ENCODE measurements around the gene PRR20C. TPM values are rescaled to one million over a fixed set of nuclear protein-coding genes. Genes with fewer than 3 reads are reported as not detected.
"Not testable (repeated sequence)": the region's sequence is repeated elsewhere in the genome, so short reads cannot be mapped to it uniquely, and the experiment has no call there.

Gene PRR20C
- total RNA-seq = not detected

GRCh38 chr13:57153761-57154160 is at the start of gene PRR20C:
TSS of gene PRR20C (plus strand) at chr13:57154061. CDS start at chr13:57154448, 387 bp downstream.
- DNase-seq (ENCODE audit: low spot score); H3K36me3 Mint-ChIP-seq; H3K27me3 Mint-ChIP-seq; H3K27ac Mint-ChIP-seq; H3K9me3 Mint-ChIP-seq; H3K4me3 Mint-ChIP-seq; ATAC-seq; H3K4me1 Mint-ChIP-seq (ENCODE audit: low read depth in 2 of 2): not testable (repeated sequence)

- no peak overlapping the region for H3K4me3 Mint-ChIP-seq
- no peak for DNase-seq (ENCODE audit: low spot score)
- H3K4me1 Mint-ChIP-seq (ENCODE audit: low read depth in 2 of 2) = no peaks in the 10 kb centered on the region
- no peaks in the 10 kb centered on the region for H3K27me3 Mint-ChIP-seq
- peaks cover 14% of the 10 kb centered on the region for H3K36me3 Mint-ChIP-seq
- H3K27ac Mint-ChIP-seq = no peak overlapping the region
- no peak for ATAC-seq
- peaks cover 24% of the 10 kb centered on the region for H3K9me3 Mint-ChIP-seq
Measured at GRCh38 chr13:57114945-57115344, 38.9 kb upstream of the PRR20C start.

DNA sequence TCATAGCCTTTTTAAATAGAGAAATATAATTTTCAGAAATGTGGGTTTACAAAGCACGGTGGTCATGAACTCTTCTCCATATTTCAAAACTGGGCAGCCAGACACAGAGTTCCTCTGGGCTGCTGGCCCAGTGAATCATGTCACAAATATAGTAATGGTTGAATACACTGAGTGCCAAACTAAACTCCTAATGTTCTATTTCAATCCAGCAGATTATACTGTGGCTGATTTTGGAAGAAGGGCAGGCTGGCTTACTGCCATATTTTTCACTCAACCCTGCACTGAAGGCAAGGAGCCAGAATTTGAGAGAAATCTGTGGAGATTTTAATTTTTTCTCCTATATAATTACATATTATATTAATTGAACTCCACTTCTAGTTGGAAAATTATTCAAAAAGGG is 30.2 kb upstream of the PRR20C start:
- no peaks in the 10 kb centered on the region for H3K4me1 Mint-ChIP-seq (ENCODE audit: low read depth in 2 of 2)
- peaks cover 7% of the 10 kb centered on the region for H3K9me3 Mint-ChIP-seq
- no peaks in the 10 kb centered on the region for H3K36me3 Mint-ChIP-seq
- ATAC-seq (no peak), DNase-seq (ENCODE audit: low spot score) (no peak)
- no peak overlapping the region for H3K27ac Mint-ChIP-seq
- H3K4me3 Mint-ChIP-seq = no peak overlapping the region
- no peaks in the 10 kb centered on the region for H3K27me3 Mint-ChIP-seq

- Mint-ChIP-seq H3K4me3 (no peak overlapping the region), H3K36me3 (no peaks in the 10 kb centered on the region), H3K27ac (no peak overlapping the region), H3K27me3 (no peaks in the 10 kb centered on the region), H3K9me3 (peaks cover 4% of the 10 kb centered on the region), H3K4me1 (ENCODE audit: low read depth in 2 of 2) (no peaks in the 10 kb centered on the region)
- ATAC-seq = no peak
- no peak for DNase-seq (ENCODE audit: low spot score)
Measured at GRCh38 chr13:57128909-57129308, 25.0 kb upstream of the PRR20C start.

GRCh38 chr13:57136093-57136492 is 17.8 kb upstream of the PRR20C start:
- Mint-ChIP-seq H3K9me3 (peaks cover 3% of the 10 kb centered on the region), H3K27ac (no peak overlapping the region)
- DNase-seq (ENCODE audit: low spot score) = no peak

DNA sequence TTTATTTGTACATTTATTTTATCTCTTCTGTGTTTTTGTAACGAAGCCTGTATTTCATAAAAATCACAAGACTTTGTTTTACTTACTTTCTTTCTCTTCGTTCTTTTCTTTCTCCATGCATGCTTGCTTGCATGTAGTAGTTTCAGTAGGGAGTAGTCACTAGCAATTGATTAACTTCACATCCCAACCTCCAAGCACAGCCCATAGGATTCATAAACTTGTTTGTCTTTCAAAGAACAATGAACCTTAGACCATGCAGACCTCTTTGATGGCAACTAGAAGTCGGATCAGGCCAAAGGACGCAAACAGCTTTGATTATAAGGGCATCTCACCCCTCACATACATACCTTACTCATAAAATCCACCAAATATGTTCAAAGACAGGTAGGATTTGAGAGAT is 16.3 kb upstream of the PRR20C start:
- Mint-ChIP-seq H3K27me3 (no peaks in the 10 kb centered on the region), H3K9me3 (peaks cover 3% of the 10 kb centered on the region), H3K4me1 (ENCODE audit: low read depth in 2 of 2) (no peaks in the 10 kb centered on the region), H3K36me3 (peaks cover 4% of the 10 kb centered on the region), H3K4me3 (no peak overlapping the region), H3K27ac (no peak overlapping the region)
- ATAC-seq = no peak
- no peak for DNase-seq (ENCODE audit: low spot score)

More at GRCh38 chr13:57136093-57136492, 17.8 kb upstream of the PRR20C start:
- peaks cover 4% of the 10 kb centered on the region for H3K36me3 Mint-ChIP-seq
- H3K27me3 Mint-ChIP-seq = no peaks in the 10 kb centered on the region
- H3K4me1 Mint-ChIP-seq (ENCODE audit: low read depth in 2 of 2) = no peaks in the 10 kb centered on the region
- H3K4me3 Mint-ChIP-seq = no peak overlapping the region
- ATAC-seq = no peak

- Mint-ChIP-seq H3K36me3 (peaks cover 4% of the 10 kb centered on the region), H3K4me3 (no peak overlapping the region), H3K27ac (no peak overlapping the region), H3K27me3 (no peaks in the 10 kb centered on the region), H3K9me3 (peaks cover 3% of the 10 kb centered on the region), H3K4me1 (ENCODE audit: low read depth in 2 of 2) (no peaks in the 10 kb centered on the region)
- DNase-seq (ENCODE audit: low spot score) (no peak), ATAC-seq (no peak)
Measured at GRCh38 chr13:57138988-57139387, 14.9 kb upstream of the PRR20C start.

DNA sequence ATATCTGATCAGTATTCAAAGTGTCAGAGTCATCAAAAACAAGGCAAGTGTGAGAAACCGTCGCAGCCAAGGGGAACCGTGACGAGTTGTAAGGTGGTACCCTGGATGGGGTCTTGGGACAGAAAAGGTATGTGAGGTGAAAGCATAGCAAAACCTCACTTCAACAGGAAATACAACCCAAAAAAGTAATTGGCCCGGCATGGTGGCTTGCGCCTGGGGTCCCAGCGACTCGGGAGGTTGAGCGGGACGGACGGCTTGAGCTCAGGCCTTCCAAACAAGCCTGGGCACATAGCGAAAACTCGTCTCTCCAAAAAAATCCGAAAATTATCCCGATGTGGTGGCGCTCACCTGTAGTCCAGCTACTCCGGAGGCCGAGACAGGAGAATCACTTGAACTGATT is 14.1 kb upstream of the PRR20C start:
- H3K4me3 Mint-ChIP-seq; H3K4me1 Mint-ChIP-seq (ENCODE audit: low read depth in 2 of 2); DNase-seq (ENCODE audit: low spot score); H3K27me3 Mint-ChIP-seq; H3K36me3 Mint-ChIP-seq; H3K9me3 Mint-ChIP-seq; ATAC-seq; H3K27ac Mint-ChIP-seq: not testable (repeated sequence)

GRCh38 chr13:57140235-57140968 is 13.5 kb upstream of the PRR20C start, which contains the start of gene PRR20A:
TSS of gene PRR20A (plus strand) at chr13:57140918. CDS start at chr13:57141305, 387 bp downstream.
- ATAC-seq; H3K4me3 Mint-ChIP-seq; H3K9me3 Mint-ChIP-seq; H3K27me3 Mint-ChIP-seq; DNase-seq (ENCODE audit: low spot score); H3K4me1 Mint-ChIP-seq (ENCODE audit: low read depth in 2 of 2); H3K27ac Mint-ChIP-seq; H3K36me3 Mint-ChIP-seq: not testable (repeated sequence)

- not testable (repeated sequence) for H3K36me3 Mint-ChIP-seq; H3K27ac Mint-ChIP-seq; ATAC-seq; H3K27me3 Mint-ChIP-seq; H3K4me3 Mint-ChIP-seq; H3K4me1 Mint-ChIP-seq (ENCODE audit: low read depth in 2 of 2); H3K9me3 Mint-ChIP-seq; DNase-seq (ENCODE audit: low spot score)
Measured at GRCh38 chr13:57147188-57147587, 6.7 kb upstream of the PRR20C start, which contains the start of gene PRR20B. TSS of gene PRR20B (plus strand) at chr13:57147488. CDS start at chr13:57147875, 387 bp downstream.

DNA sequence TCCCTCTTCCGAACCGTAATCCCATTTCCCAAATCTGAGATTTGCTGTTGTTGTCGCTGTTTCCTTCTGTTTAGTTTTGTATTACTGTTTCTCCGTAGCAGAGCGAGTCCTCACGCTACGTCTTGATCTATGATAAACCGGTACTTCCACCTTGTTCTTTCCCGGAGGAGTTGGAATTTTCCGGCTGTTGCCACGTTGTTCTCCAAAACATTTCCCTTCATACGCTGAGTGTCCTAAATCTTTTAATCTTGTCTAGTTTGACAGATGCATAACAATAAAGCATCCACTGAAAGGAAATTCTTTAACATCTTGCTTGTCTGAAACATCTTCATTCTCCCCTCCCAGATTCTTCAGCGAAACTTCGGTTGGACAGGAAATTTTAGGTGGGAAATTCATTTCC is 5.8 kb upstream of the PRR20C start:
- H3K27ac Mint-ChIP-seq; H3K27me3 Mint-ChIP-seq; H3K36me3 Mint-ChIP-seq; H3K4me3 Mint-ChIP-seq; ATAC-seq; DNase-seq (ENCODE audit: low spot score); H3K4me1 Mint-ChIP-seq (ENCODE audit: low read depth in 2 of 2); H3K9me3 Mint-ChIP-seq: not testable (repeated sequence)

- ATAC-seq; H3K4me1 Mint-ChIP-seq (ENCODE audit: low read depth in 2 of 2); H3K27me3 Mint-ChIP-seq; H3K27ac Mint-ChIP-seq; DNase-seq (ENCODE audit: low spot score); H3K9me3 Mint-ChIP-seq; H3K4me3 Mint-ChIP-seq; H3K36me3 Mint-ChIP-seq: not testable (repeated sequence)
Measured at GRCh38 chr13:57160332-57160731, 6.5 kb downstream of the PRR20C start, which contains the start of gene PRR20D. TSS of gene PRR20D (plus strand) at chr13:57160632. CDS start at chr13:57161019, 387 bp downstream.

- H3K4me3 Mint-ChIP-seq; H3K9me3 Mint-ChIP-seq; DNase-seq (ENCODE audit: low spot score); H3K4me1 Mint-ChIP-seq (ENCODE audit: low read depth in 2 of 2); H3K27me3 Mint-ChIP-seq; H3K36me3 Mint-ChIP-seq; ATAC-seq; H3K27ac Mint-ChIP-seq: not testable (repeated sequence)
Measured at GRCh38 chr13:57166897-57167296, 13.0 kb downstream of the PRR20C start, which contains the start of gene PRR20E. TSS of gene PRR20E (plus strand) at chr13:57167197. CDS start at chr13:57167584, 387 bp downstream.

DNA sequence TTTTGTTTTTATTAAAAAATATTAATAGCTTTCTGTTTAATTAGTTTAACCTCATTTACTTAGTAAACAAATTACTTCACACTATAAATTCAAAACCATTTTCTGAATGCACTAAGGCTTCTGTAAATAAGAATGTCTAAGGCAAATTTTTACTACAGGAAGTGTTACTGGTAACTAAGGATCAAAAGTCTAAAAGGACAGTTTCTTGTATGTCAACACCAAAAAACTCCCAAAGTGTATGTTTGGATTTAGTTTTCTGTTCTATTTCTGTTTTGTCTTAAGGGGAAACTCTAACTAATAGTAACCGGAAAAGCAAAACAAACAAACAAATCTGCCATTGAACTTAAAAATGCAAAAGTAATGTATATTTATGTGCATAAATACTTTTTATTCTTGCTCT is 37.8 kb downstream of the PRR20C start:
- no peaks in the 10 kb centered on the region for H3K27me3 Mint-ChIP-seq
- no peak for DNase-seq (ENCODE audit: low spot score)
- H3K4me1 Mint-ChIP-seq (ENCODE audit: low read depth in 2 of 2) = no peaks in the 10 kb centered on the region
- H3K36me3 Mint-ChIP-seq = no peaks in the 10 kb centered on the region
- no peak overlapping the region for H3K27ac Mint-ChIP-seq
- H3K9me3 Mint-ChIP-seq = peaks cover 5% of the 10 kb centered on the region
- no peak overlapping the region for H3K4me3 Mint-ChIP-seq
- ATAC-seq = no peak
